NK-92 (cell line): ENCODE measurements around the gene RECK.
"Not testable (repeated sequence)": the region's sequence is repeated elsewhere in the genome, so short reads cannot be mapped to it uniquely, and the experiment has no call there.

ENCODE experiments used
- DNase-seq: peaks from one replicate; lab custom pipeline; 2025; ENCODE audit not compliant: unreplicated experiment; lab: John Stamatoyannopoulos, UW

Gene RECK

GRCh38 chr9:36036780-36037548 is at the start of gene RECK:
Gene RECK, plus strand, starts transcription at chr9:36036913. Its CDS starts 86 bp downstream, at chr9:36036999.
- no peak for DNase-seq

GRCh38 chr9:35990155-35990554 is 46.6 kb upstream of the RECK start:
- no peak for DNase-seq

- not testable (repeated sequence) for DNase-seq
These were observed 43.6 kb upstream of the RECK start for GRCh38 chr9:35993136-35993535.

GRCh38 chr9:35993976-35994720 is 42.6 kb upstream of the RECK start:
- DNase-seq: no peak

- DNase-seq: no peak
These were observed 41.8 kb upstream of the RECK start for GRCh38 chr9:35994959-35995358.

- DNase-seq: no peak
These were observed 40.2 kb upstream of the RECK start for GRCh38 chr9:35996358-35996970.

GRCh38 chr9:35997016-35997415 is 39.7 kb upstream of the RECK start:
- DNase-seq: not testable (repeated sequence)

- DNase-seq: no peak
These were observed 38.4 kb upstream of the RECK start for GRCh38 chr9:35998333-35998732.

- no peak for DNase-seq
These were observed 30.8 kb upstream of the RECK start for GRCh38 chr9:36005891-36006290.

GRCh38 chr9:36006549-36007315 is 30.0 kb upstream of the RECK start:
- no peak for DNase-seq

GRCh38 chr9:36007316-36007708 is 29.4 kb upstream of the RECK start:
- no peak for DNase-seq

GRCh38 chr9:36007852-36008251 is 28.9 kb upstream of the RECK start:
- DNase-seq: no peak

GRCh38 chr9:36008774-36009300 is 27.9 kb upstream of the RECK start:
- no peak for DNase-seq

- no peak for DNase-seq
These were observed 25.3 kb upstream of the RECK start for GRCh38 chr9:36011379-36011778.

- DNase-seq: no peak
These were observed 19.4 kb upstream of the RECK start for GRCh38 chr9:36017278-36017677.

GRCh38 chr9:36018129-36018528 is 18.6 kb upstream of the RECK start:
- DNase-seq: no peak

- DNase-seq: no peak
These were observed 17.6 kb upstream of the RECK start for GRCh38 chr9:36018891-36019720.

GRCh38 chr9:36021968-36022367 is 14.7 kb upstream of the RECK start:
- DNase-seq: no peak

GRCh38 chr9:36023260-36024048 is 13.3 kb upstream of the RECK start:
- no peak for DNase-seq
